SH-SY5Y (cell line): ENCODE results near the gene CALHM3.

Experiments used
- GATA2 ChIP-seq: IDR thresholded peaks from 2 replicates; pipeline ENCODE4 v1.6.1; 2011; ENCODE audit warnings: mild to moderate bottlenecking, low read depth, low read length
- GATA3 ChIP-seq: IDR thresholded peaks from 2 replicates; pipeline ENCODE4 v1.6.1; 2011; ENCODE audit warnings: low read depth, mild to moderate bottlenecking, low read length, moderate library complexity

The CALHM3 gene

DNA sequence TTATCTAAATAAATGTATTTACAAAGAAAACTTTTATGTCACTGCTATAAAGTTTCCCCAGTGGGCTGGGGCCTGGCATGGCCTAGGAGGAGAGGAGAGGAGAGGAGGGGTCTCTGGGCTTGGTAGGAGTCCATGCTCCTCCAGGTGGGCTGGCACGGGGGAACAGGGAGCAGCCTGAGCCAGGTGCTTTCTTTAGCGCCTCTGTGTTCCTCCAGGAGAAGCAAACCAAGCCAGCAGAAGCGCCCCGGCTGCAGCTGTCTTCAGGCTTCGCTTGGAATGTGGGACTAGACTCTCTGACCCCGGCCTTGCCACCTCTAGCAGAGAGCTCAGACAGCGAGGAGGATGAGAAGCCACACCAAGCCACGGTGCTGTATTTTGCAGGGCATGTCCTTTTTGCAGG lies 37.4 kb downstream of the CALHM3 start:
- TF ChIP-seq GATA2 (no peak), GATA3 (no peak)

DNA sequence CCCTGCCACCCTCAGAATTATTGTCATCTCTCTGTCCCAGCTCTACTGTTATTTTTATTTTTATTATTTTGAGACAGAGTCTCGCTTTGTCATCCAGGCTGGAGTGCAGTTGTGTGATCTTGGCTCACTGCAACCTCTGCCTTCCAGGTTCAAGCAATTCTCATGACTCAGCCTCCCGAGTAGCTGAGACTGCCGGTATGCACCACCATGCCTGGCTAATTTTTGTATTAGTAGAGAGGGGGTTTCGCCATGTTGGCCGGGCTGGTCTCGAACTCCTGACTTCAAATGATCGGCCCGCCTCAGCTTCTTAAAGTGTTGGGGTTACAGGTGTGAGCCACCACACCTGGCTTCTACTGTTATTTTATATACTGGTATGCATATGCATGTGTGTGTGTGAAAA lies 37.8 kb downstream of the CALHM3 start:
- no peak for TF ChIP-seq GATA3
- no peak for TF ChIP-seq GATA2

DNA sequence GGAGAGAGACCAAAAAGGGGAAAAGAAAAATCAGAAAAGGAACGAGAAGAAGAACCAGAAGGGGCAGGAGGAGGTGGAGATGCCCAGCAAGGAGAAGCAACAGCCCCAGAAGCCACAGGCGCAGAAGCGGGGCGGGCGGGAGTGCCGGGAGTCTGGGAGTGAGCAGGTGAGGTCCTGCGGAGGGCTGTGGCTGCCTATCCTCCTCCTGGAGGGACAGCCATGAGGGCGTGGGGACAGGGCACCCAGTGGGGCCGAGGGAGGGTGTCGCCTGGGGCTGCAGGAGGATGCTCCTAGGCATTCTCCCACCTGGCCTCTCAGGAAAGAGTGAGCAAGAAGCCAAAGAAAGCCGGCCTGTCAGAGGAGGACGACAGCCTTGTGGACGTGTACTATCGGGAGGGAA lies 38.6 kb downstream of the CALHM3 start:
- no peak for TF ChIP-seq GATA2
- TF ChIP-seq GATA3, result no peak

DNA sequence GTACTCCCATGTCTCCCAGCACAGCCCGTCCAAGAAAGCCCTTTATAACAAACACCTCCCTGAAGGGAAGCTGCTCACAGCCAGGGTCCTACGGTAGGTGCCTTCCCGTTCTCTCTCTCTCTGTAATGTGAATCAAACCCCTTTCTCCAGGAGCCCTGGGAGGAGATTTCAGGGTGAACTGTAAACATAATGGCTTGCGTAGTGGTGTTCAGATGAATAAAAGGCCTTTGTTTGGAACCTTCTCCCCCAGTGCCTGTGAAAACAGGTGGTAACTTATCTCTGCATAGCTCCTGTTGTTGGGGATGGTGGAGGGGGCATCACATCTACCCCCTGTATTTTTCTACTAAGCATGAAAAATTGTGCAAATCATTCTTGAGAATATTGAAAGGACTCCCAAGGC lies 39.3 kb downstream of the CALHM3 start:
- TF ChIP-seq GATA2, result no peak
- no peak for TF ChIP-seq GATA3

DNA sequence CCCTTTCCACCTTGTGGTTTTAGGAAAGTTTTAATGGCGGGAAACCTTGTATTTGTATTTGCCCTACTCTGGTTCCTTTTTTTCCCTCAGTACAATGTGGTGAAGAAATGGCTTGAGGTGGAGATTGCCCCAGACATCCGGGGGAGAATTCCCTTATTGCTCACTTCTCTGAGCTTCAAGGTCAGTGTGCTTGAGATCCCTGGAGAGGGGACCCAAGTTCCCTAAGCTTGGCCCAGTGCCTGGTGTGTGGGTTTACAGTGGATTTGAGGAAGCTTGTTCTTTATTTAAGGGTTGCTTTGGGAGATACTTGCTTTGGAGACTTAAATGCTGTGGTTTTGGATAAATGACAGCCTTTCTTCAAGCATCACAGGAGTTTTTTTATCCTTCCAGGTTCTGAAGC lies 45.2 kb downstream of the CALHM3 start:
- TF ChIP-seq GATA3 (no peak), GATA2 (no peak)

DNA sequence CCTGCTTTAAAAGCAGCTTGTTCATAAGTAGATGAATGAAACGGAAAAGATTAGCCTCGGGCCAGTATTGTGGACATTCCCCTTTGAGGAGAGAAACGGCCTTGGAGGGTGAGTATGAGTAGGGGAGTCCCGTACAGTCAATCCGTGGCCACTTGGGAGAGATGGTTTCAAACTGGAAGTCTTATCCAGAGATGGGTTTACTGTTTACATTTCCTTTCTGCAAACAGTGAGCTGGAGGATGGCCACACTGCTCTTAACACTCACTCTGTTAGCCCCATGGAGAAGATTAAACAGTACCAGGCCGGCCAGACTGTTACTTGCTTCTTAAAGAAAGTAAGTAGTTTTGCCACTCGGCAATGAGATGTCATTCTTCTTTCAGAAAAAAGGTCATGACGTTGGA lies 47.1 kb downstream of the CALHM3 start:
- TF ChIP-seq GATA3 (no peak), GATA2 (no peak)

DNA sequence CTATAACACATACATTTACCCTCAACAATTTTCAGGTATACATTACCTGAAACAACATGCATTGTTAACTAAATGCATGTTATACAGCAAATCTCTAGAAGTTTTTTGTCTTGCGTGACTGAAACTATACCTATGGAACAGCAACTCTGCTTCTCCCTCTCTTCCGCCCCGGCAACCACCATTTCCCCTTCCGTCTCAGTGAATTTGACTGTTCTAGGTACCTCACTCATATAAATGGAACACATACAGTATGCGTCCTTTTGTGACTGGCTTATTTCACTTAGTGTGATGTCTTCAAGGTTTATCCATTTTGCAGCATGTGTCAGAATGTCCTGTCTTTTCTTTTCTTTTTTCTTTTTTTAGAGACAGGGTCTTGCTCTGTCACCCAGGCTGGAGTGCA lies 49.4 kb downstream of the CALHM3 start:
- TF ChIP-seq GATA2 (no peak), GATA3 (no peak)

DNA sequence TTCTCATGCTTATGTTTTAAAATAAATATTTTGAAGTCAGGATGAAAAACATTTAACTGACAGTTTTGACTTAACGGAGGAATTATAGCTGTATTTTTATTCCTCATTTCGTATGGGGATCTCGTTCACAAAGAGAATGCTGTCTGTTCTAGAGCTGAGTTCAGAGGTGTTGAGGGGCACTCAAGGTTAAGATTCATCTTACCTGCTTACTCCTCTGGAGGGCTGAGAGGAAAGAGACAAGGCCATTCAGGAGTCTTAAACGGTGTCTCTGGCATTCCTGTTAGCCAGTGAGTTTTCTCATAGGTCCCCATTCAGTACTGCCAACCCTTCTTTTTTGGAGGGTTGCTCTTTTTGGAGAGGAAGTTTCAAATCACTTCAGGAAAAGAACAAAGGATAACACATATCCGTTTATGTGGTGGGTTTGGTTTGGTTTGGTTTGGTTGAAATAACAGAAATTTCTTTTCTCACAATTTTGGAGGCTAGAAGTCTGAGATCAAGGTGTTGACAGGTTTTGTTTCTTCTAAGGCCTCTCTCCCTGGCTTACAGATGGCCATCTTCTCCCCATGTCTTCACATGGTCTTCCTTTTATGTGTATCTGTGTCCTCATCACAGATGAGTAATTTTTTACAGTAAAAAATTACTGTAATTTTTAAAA lies 49.9 kb downstream of the CALHM3 start:
- TF ChIP-seq GATA3, result no peak
- TF ChIP-seq GATA2, result no peak

DNA sequence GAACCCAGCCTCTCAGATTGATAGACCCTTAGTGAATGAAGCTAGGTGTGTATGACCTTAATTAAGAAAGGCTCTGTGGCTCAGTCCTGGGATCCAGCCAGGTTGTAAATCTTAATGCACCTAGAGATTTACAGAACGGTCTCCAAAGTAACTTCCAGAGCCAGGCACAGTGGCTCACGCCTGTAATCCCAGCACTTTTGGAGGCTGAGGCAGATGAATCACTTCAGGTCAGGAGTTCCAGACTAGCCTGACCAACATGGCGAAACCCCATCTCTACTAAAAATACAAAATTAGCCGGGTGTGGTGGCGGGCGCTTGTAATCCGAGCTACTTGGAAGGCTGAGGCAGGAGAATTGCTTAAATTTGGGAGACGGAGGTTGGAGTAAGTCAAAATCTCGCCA lies 51.2 kb downstream of the CALHM3 start:
- no peak for TF ChIP-seq GATA2

DNA sequence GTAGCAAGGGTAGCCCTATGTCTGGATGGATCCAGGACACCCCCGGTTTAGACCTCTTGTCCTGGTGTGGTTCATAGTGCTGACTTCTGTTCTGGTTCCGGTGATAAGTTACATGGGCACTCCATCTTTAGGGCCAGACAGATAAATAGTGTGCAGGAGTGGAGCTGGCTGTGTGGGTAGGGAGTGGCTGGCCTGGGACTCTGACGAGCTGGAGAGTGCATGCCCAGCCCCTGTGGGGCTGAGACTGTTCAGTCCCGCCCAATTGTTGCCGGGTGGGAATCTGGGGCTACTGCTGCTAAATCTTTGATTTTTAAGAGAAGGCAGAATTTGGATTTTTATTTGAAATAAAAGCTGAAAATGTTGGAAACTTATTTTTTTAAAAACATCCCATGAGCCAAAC lies 55.3 kb downstream of the CALHM3 start:
- TF ChIP-seq GATA2 (no peak), GATA3 (no peak)
